ENCODE measurements around the gene SYNPO2. TPM values are rescaled to one million over a fixed set of nuclear protein-coding genes. Genes with fewer than 3 reads are reported as not detected.

SYNPO2 gene
- total RNA-seq, 1 donor from 2014 or later = 0.09 TPM

- Histone ChIP-seq H3K4me1 (peaks cover 11% of the 10 kb centered on the region), H3K4me2 (no peak overlapping the region), H3K27me3 (no peaks in the 10 kb centered on the region), H3K79me2 (ENCODE audit: low read depth) (no peaks in the 10 kb centered on the region), H3K4me3 (no peak overlapping the region), H3K27ac (no peak overlapping the region), H4K20me1 (ENCODE audit: low read depth) (no peaks in the 10 kb centered on the region), H3K9me3 (ENCODE audit: low read depth) (no peaks in the 10 kb centered on the region), H3K36me3 (no peaks in the 10 kb centered on the region), H3F3A (ENCODE audit: low read depth) (peaks cover 4% of the 10 kb centered on the region), H2AFZ (replicated peaks) (no peak overlapping the region), H3K9ac (no peak overlapping the region)
- Mint-ChIP-seq H3K36me3 (no peaks in the 10 kb centered on the region), H3K4me3 (no peak overlapping the region), H3K27me3 (ENCODE audit: insufficient read depth, low read depth) (no peaks in the 10 kb centered on the region), H3K4me1 (peaks cover 4% of the 10 kb centered on the region), H3K9me3 (no peaks in the 10 kb centered on the region), H3K27ac (no peak overlapping the region)
- TF ChIP-seq EZH2 (IDR thresholded peaks at IDR 0.05) = no peak
- no peak for TF ChIP-seq CTCF (IDR thresholded peaks at IDR 0.05)
- no peak for TF ChIP-seq EZH2phosphoT487 (IDR thresholded peaks at IDR 0.05)
- no peak for DNase-seq (ENCODE audit: low spot score)
Measured at GRCh38 chr4:118848242-118848641, 40.4 kb upstream of the SYNPO2 start.

DNA sequence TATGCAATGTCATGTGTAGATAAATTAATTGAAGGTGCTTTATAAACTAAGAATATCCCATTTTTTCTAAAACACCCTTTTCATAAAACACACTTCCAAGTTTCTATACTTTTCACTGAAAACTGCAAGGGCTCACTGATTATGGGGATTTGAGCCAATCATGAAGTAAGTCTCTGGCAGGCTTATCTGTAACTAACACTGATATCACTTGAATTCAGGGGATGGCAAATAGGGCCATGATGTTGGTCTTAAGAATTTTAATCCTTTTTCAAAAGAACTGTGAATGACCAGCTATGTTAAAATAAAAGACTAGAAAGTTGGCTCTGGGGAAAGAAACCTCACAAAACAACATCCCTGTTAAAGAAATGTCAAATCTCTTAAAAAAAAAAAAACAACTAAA lies 39.8 kb upstream of the SYNPO2 start:
- no peaks in the 10 kb centered on the region for H3K27me3 ChIP-seq
- H3K27ac Mint-ChIP-seq = no peak overlapping the region
- no peak overlapping the region for H3K4me3 ChIP-seq
- no peaks in the 10 kb centered on the region for H3K36me3 ChIP-seq
- no peaks in the 10 kb centered on the region for H3K36me3 Mint-ChIP-seq
- H3K9ac ChIP-seq = no peak overlapping the region
- peaks cover 4% of the 10 kb centered on the region for H3K4me1 Mint-ChIP-seq
- TF ChIP-seq EZH2 (IDR thresholded peaks at IDR 0.05) (no peak), EZH2phosphoT487 (IDR thresholded peaks at IDR 0.05) (no peak), CTCF (IDR thresholded peaks at IDR 0.05) (no peak)
- no peaks in the 10 kb centered on the region for H3K27me3 Mint-ChIP-seq (ENCODE audit: insufficient read depth, low read depth)
- H3K4me2 ChIP-seq = no peak overlapping the region
- H4K20me1 ChIP-seq (ENCODE audit: low read depth) = no peaks in the 10 kb centered on the region
- no peaks in the 10 kb centered on the region for H3K9me3 ChIP-seq (ENCODE audit: low read depth)
- DNase-seq (ENCODE audit: low spot score) = no peak
- H3K9me3 Mint-ChIP-seq = no peaks in the 10 kb centered on the region
- no peak overlapping the region for H3K4me3 Mint-ChIP-seq
- no peak overlapping the region for H3K27ac ChIP-seq
- H3F3A ChIP-seq (ENCODE audit: low read depth) = peaks cover 4% of the 10 kb centered on the region
- peaks cover 11% of the 10 kb centered on the region for H3K4me1 ChIP-seq
- H2AFZ ChIP-seq (replicated peaks) = no peak overlapping the region
- no peaks in the 10 kb centered on the region for H3K79me2 ChIP-seq (ENCODE audit: low read depth)

DNA sequence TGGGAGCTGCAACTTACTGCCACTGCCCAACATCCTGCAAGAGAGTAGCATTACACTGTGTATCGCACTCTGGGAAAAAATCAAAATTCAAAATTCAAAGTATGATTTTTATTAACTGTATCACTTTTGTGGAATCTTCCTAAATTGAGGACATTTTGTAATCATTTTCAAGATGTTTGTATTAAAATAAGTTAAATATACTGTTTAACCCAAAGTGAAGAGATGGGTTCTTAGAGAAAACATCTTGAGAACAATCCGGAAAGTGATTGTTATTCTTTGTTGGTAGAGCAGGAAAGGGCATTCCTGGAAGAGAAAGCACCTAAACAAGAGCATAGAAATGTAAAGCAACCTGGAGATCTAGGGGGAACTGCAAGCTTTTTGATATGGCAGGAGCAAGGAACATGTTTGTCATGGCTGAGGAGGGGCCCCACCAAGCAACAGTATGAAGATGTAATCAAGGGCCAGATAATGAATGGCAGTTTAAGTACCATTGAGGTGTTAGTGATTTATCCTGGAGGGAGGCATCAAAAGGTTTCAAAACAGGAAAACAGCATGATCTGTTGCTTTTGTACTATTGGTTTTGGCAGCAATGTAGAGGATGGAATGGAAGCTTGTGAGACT lies 38.7 kb upstream of the SYNPO2 start:
- Histone ChIP-seq H3K4me3 (no peak overlapping the region), H3K4me1 (peaks cover 11% of the 10 kb centered on the region), H2AFZ (replicated peaks) (peak overlapping the region; percentile 86), H3K79me2 (ENCODE audit: low read depth) (no peaks in the 10 kb centered on the region), H3K27me3 (no peaks in the 10 kb centered on the region), H3K36me3 (no peaks in the 10 kb centered on the region), H3F3A (ENCODE audit: low read depth) (peaks cover 4% of the 10 kb centered on the region), H3K9ac (no peak overlapping the region), H4K20me1 (ENCODE audit: low read depth) (no peaks in the 10 kb centered on the region), H3K4me2 (peak overlapping the region; percentile 48), H3K9me3 (ENCODE audit: low read depth) (no peaks in the 10 kb centered on the region), H3K27ac (no peak overlapping the region)
- DNase-seq (ENCODE audit: low spot score) = no peak
- Mint-ChIP-seq H3K4me3 (no peak overlapping the region), H3K27ac (no peak overlapping the region), H3K36me3 (no peaks in the 10 kb centered on the region), H3K27me3 (ENCODE audit: insufficient read depth, low read depth) (no peaks in the 10 kb centered on the region), H3K4me1 (peaks cover 4% of the 10 kb centered on the region), H3K9me3 (no peaks in the 10 kb centered on the region)
- TF ChIP-seq EZH2phosphoT487 (IDR thresholded peaks at IDR 0.05) = no peak
- no peak for TF ChIP-seq CTCF (IDR thresholded peaks at IDR 0.05)
- no peak for TF ChIP-seq EZH2 (IDR thresholded peaks at IDR 0.05)
